Vagina (tissue), 2 donors: ENCODE data around the gene NTSR1. TPM values are rescaled to one million over a fixed set of nuclear protein-coding genes. Genes with fewer than 3 reads are reported as not detected.

Experiments used
- DNase-seq, 2 donors: peaks; one replicate each; pipeline ENCODE4 v3.0.0-alpha.2; 2017; ENCODE audit errors: extremely low spot score in 2 of 2
- H3K27ac ChIP-seq: fragments of 200-600 bp; sonication (generic); one replicate; pipeline ENCODE4 v1.5.1; 2019
- H3K27me3 ChIP-seq: fragments of 200-600 bp; sonication (generic); one replicate; pipeline ENCODE4 v1.5.1; 2019
- H3K36me3 ChIP-seq, 2 donors: fragments of 200-600 bp; sonication (generic); one replicate each; pipeline ENCODE4 v1.5.1; 2017 to 2019
- H3K4me1 ChIP-seq: fragments of 200-600 bp; sonication (generic); one replicate; pipeline ENCODE4 v1.5.1; 2019
- H3K4me3 ChIP-seq, 2 donors: fragments of 200-600 bp; sonication (generic); 1 replicate in 1 of 2; 2 replicates in 1 of 2; pipeline ENCODE4 v1.5.1; 2016 to 2019
- H3K9me3 ChIP-seq: fragments of 200-600 bp; sonication (generic); one replicate; pipeline ENCODE4 v1.5.1; 2019
- CTCF ChIP-seq, 3 experiments: fragments of 450-650 bp in 2 of 3; fragments of 200-600 bp in 1 of 3; sonication (generic) in 1 of 3; IDR thresholded peaks; one replicate each; pipeline ENCODE4 v1.5.1; 2017 to 2019; ENCODE audit warnings: antibody characterized with exemption in 3 of 3, mild to moderate bottlenecking in 2 of 3, moderate library complexity in 2 of 3
- POLR2A ChIP-seq, 2 donors: fragments of 450-650 bp; IDR thresholded peaks; one replicate each; pipeline ENCODE4 v1.6.1; 2017; ENCODE audit warnings: antibody characterized with exemption in 2 of 2, mild to moderate bottlenecking in 2 of 2, moderate library complexity in 2 of 2
- POLR2AphosphoS5 ChIP-seq, 2 donors: sonication (generic); formaldehyde crosslinking; IDR thresholded peaks; one replicate each; pipeline ENCODE4 v1.9.0; 2017; ENCODE audit warnings: antibody characterized with exemption in 2 of 2, mild to moderate bottlenecking in 2 of 2, low read depth in 1 of 2; ENCODE audit not compliant: insufficient read depth in 1 of 2
- intact Hi-C: fragments of 100-400 bp; cut with DNase I; formaldehyde crosslinking; loops from one replicate; pipeline ENCODE4 v1.15.1; 2023
- total RNA-seq: library from RNA; depleted of rRNA; stranded (reverse); fragments of >200 nt; gene quantifications from one replicate; pipeline ENCODE4 v1.2.3, GENCODE V29; 2016

Gene NTSR1
- total RNA-seq, 1 donor from 2014 or later = 0.49 TPM

GRCh38 chr20:62719250-62719935 lies 10.8 kb downstream of the NTSR1 start:
- no peaks in the 10 kb centered on the region for H3K27me3 ChIP-seq
- H3K4me1 ChIP-seq = no peaks in the 10 kb centered on the region
- H3K27ac ChIP-seq = no peak overlapping the region
- DNase-seq = no peak
- TF ChIP-seq POLR2A (IDR thresholded peaks at IDR 0.05) = no peak
- no peak for TF ChIP-seq CTCF (IDR thresholded peaks at IDR 0.05)
- TF ChIP-seq POLR2AphosphoS5 (IDR thresholded peaks at IDR 0.05; ENCODE audit: insufficient read depth in 1 of 2, low read depth in 1 of 2) = no peak
- no peaks in the 10 kb centered on the region for H3K9me3 ChIP-seq
- H3K36me3 ChIP-seq = no peaks in the 10 kb centered on the region
- intact Hi-C loops = no loop called here
- H3K4me3 ChIP-seq = no peak overlapping the region

GRCh38 chr20:62721511-62722370 lies 13.1 kb downstream of the NTSR1 start:
- Histone ChIP-seq H3K27me3 (no peaks in the 10 kb centered on the region), H3K36me3 (no peaks in the 10 kb centered on the region), H3K4me1 (no peaks in the 10 kb centered on the region), H3K27ac (no peak overlapping the region), H3K4me3 (no peak overlapping the region), H3K9me3 (no peaks in the 10 kb centered on the region)
- no peak for DNase-seq
- TF ChIP-seq POLR2A (IDR thresholded peaks at IDR 0.05) (no peak), CTCF (IDR thresholded peaks at IDR 0.05) (no peak), POLR2AphosphoS5 (IDR thresholded peaks at IDR 0.05; ENCODE audit: insufficient read depth in 1 of 2, low read depth in 1 of 2) (no peak)
- intact Hi-C loops = no loop called here

GRCh38 chr20:62722627-62723026 lies 14.0 kb downstream of the NTSR1 start:
- no peaks in the 10 kb centered on the region for H3K9me3 ChIP-seq
- H3K27ac ChIP-seq = no peak overlapping the region
- intact Hi-C loops = no loop called here
- H3K4me3 ChIP-seq = no peak overlapping the region
- no peaks in the 10 kb centered on the region for H3K4me1 ChIP-seq
- DNase-seq = no peak
- H3K36me3 ChIP-seq = no peaks in the 10 kb centered on the region
- H3K27me3 ChIP-seq = no peaks in the 10 kb centered on the region
- TF ChIP-seq CTCF (IDR thresholded peaks at IDR 0.05) (no peak), POLR2A (IDR thresholded peaks at IDR 0.05) (no peak), POLR2AphosphoS5 (IDR thresholded peaks at IDR 0.05; ENCODE audit: insufficient read depth in 1 of 2, low read depth in 1 of 2) (no peak)

- intact Hi-C loops = no loop called here
- Histone ChIP-seq H3K27me3 (no peaks in the 10 kb centered on the region), H3K4me1 (no peaks in the 10 kb centered on the region), H3K9me3 (no peaks in the 10 kb centered on the region), H3K4me3 (no peak overlapping the region), H3K36me3 (no peaks in the 10 kb centered on the region), H3K27ac (no peak overlapping the region)
- TF ChIP-seq POLR2A (IDR thresholded peaks at IDR 0.05) (no peak), POLR2AphosphoS5 (IDR thresholded peaks at IDR 0.05; ENCODE audit: insufficient read depth in 1 of 2, low read depth in 1 of 2) (no peak), CTCF (IDR thresholded peaks at IDR 0.05) (no peak)
- DNase-seq = no peak
These were observed 14.7 kb downstream of the NTSR1 start for GRCh38 chr20:62723351-62723750.
